ENCODE measurements around the gene KIF2C.
"Not testable (repeated sequence)": the region's sequence is repeated elsewhere in the genome, so short reads cannot be mapped to it uniquely, and the experiment has no call there.

GRCh38 chr1:44766421-44766820 is 26.8 kb downstream of the KIF2C start:
- not testable (repeated sequence) for TF ChIP-seq CTCF (conservative IDR thresholded peaks at IDR 0.05 in 1 of 2, IDR thresholded peaks at IDR 0.05 in 1 of 2; ENCODE audit: low read depth in 1 of 2, low read length in 2 of 2); EZH2 (IDR thresholded peaks at IDR 0.05; ENCODE audit: low read length, missing control alignments)
